GM18858 (cell line): Measurements from ENCODE around the gene GCNT2.
"Not testable (repeated sequence)": the region's sequence is repeated elsewhere in the genome, so short reads cannot be mapped to it uniquely, and the experiment has no call there.

Experiments used
- ATAC-seq: cut with Tn5 transposase; IDR thresholded peaks from one replicate; pipeline ENCODE4 v1.9.1; 2021; ENCODE audit not compliant: unreplicated experiment

Gene GCNT2

DNA sequence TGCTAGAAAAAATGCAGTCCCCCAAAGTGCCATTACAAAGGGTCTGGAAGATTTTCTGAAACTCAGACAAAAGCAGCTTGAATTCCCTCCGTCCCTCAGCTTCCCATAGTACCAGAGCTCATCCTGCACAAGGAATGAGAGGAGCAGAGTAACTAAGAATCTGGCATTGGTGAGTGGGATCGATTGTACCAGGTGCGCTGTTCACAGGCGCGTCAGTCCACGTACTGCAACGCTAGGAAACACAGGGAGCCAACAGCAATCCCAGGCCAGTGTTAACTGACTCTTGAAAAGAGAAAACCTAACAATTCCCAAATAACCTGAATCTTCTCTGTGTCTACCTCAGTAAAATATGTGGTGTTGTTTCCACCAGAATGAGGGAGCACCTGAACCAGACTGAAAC lies 77.9 kb downstream of the GCNT2 start:
- no peak for ATAC-seq

DNA sequence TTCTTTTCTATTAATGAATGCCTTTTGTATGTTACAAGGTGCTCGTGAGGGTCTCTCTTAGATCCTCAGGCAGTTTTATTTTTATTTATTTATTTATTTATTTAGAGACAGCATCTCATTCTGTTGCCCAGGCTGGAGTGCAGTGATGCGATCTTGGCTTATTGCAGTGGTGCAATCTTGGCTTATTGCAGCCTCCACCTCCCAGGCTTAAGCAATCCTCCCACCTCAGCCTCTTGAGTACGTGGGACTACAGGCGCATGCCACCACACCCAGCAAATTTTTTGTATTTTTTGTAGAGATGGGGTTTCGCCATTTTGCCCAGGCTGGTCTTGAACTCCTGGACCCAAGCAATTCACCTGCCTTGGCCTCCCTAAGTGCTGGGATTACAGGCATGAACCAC lies 79.5 kb downstream of the GCNT2 start:
- not testable (repeated sequence) for ATAC-seq

DNA sequence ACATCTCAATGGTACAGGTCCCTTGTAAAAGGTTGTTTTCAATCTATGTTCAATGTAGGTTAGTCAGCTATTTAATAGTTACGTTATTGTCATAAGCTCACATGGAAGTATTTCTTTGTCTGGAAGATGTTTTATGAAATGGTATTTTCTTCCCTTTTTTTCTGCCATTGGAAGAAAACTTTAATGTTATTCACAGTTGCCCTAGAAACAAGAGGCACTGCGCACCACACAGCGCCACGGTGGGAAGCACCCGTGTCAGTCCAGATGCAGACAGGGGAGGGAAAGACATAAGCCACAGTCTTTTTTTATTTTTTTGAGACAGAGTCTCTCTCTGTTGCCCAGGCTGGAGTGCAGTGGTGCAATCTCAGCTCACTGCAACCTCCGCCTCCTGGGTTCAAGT lies 82.1 kb downstream of the GCNT2 start:
- no peak for ATAC-seq

DNA sequence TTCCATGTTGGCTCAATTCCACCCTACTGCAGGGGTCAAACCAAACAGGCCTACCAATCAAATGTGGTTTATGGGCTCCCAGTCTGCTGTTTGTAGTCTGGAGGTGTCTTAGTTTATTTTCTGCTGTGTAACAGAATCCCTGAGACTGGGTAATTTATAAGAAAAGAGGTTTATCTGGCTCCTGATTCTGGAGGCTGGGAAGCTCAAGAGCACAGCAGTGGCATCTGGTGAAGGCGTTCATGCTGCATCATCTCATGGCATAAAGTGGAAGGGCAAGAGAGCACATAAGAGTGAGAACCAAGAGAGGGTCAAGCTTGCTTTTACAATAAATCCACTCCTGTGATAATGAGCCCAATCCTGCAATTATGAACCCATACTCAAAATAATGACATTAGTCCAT lies 87.9 kb downstream of the GCNT2 start:
- no peak for ATAC-seq

DNA sequence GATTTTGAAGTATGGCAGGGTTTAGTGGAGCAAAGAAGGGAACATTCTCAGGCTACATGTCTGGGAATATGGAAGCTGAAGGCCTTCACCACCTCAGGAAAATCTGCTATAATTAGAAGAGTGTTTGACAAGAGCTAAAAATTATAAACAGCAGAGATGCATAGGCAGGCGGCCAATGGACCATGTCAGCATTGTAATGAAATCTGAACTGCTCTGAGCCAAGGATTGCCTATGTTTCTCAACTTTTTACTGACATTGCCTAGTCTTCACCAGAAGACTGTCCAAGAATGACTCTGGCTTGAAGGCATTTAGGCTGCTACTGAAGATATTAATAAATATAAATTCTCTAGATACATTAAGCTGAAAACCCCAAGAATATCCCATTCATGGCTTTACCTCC lies 89.1 kb downstream of the GCNT2 start:
- no peak for ATAC-seq

DNA sequence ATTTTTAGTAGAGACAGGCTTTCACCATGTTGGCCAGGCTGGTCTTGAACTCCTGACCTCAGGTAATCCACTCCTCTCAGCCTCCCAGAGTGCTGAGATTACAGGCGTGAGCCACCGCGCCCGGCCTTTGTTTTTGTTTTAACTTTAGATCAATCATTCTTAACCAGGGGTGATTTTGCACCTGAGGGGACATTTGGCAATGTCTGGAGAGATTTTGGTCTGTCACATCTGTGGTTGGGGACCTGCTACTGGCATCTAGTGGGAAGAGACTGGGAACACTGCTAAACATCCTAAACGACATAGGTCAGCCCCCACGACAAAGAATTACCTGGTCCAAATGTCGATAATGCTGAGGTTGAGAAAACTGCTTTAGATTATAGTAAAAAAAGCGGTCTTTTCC lies 91.0 kb downstream of the GCNT2 start:
- no peak for ATAC-seq

DNA sequence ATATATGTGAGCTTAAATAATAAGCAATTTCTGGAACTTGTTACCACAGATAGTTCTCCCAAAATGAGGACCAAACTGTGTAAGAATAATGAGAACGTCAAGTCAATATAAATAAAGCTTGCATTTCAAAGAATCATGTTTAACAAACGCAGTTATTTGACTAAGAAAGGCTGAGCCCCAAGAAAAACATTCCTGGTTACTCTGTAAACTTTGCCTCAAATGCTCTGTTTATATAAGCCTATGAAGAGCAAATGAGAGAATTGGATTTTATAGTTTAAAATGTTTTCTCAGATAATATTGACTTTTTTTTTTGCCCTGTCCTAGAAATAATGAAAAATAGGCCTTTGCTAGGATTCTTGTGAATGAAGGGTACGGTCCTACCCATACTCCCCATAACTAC lies 91.9 kb downstream of the GCNT2 start:
- no peak for ATAC-seq

DNA sequence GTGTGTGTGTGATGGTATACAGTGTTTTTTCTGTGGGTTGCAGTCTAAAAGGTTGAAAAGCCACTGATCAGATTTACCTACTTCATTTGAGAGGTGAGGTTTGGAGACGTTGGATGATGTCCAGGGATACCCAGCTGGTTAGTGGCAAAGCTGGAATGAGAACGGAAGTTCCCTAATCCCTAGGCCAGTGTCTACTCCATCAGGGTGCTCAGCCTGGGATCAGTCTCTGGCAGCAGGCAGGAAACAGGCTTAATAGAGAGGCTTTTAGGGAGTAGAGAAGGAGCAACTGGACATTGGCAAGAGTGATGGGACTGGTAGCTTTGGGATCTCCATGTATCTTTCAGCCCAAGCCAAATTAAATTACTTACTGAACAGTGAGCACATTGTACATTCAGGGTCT lies 92.6 kb downstream of the GCNT2 start:
- no peak for ATAC-seq

DNA sequence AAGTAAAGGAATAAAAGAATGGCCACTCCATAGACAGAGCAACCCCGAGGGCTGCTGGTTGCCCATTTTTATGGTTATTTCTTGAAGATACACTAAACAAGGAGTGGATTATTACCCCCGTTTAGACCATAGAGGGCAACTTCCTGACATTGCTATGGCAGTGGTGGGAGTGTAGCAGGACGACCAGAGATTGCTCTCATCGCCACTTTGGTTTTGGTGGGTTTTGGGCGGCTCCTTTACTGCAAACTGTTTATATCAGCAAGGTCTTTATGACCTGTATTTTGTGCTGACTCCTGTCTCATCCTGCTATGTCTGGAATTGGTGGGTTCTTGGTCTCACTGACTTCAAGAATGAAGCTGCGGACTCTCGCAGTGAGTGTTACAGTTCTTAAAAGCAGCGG lies 94.5 kb downstream of the GCNT2 start:
- ATAC-seq: no peak

DNA sequence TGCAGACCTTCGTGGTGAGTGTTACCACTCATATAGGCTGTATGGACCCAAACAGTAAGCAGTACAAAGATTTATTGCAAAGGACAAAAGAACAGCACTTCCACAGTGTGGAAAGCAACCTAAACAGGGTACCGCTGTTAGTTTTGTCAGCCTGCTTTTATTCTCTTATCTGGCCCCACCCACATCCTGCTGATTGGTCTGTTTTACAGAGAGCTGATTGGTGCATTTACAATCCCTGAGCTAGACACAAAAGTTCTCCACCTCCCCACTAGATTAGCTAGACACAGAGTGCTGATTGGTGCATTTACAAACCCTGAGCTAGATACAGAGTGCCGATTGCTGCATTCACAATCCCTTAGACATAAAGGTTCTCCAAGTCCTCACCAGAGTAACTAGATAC lies 95.1 kb downstream of the GCNT2 start:
- ATAC-seq: not testable (repeated sequence)

DNA sequence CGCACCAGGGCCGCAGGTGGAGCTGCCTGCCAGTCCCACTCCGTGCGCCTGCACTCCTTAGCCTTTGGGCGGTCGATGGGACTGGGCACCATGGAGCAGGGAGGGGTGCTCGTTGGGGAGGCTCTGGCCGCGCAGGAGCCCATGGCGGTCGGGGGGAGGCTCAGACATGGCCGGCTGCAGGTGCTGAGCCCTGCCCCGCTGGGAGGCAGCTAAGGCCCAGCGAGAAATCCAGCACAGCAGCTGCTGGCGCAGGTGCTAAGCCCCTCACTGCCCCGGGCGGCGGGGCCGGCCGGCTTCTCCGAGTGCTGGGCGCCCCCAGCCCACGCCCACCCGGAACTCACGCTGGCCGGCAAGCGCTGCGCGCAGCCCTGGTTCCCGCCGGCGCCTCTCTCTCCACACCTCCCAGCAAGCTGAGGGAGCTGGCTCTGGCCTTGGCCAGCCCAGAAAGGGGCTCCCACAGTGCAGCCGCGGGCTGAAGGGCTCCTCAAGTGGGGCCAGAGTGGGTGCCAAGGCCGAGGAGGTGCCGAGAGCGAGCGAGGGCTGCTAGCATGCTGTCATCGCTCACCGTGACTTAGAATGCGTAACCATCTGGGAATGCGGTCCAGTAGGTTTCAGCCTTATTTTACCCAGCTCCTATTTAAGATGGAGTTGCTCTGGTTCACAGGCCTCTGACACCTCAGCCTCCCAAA lies 96.0 kb downstream of the GCNT2 start:
- no peak for ATAC-seq

DNA sequence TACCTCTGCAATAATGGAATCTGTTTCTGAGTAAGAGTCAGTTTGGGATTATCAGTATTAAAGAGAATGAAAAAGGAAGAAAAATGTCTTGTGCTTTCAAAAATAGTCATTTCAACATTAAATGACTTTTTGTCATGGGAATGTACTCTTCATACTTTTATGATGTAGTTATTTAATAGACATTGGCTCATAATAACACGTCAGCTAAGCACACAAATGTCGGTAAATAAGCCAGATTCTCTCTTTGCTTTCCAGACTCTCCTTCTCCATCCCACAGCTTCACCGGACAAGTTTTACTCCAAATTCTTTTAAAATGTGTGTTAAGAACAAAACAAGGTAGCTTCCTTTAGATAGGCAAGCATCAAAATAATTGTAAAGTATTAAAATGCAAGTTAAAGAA lies 97.3 kb downstream of the GCNT2 start:
- no peak for ATAC-seq

DNA sequence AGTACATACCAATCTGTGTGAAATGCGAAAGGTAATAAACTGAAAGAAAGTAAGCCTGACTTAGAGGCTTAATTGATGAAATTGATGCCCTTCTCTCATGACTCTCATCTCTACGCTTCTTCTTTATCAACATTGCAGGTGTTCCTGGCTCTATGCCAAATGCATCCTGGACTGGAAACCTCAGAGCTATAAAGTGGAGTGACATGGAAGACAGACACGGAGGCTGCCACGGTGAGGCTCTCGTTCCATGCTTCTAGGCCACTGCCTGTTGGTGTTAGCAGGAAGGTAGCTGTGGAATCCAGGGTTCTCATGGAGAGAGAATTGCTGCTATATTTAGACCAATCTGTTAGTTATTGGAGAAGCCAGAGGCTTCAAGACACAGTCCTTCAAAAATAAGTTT lies 100.1 kb downstream of the GCNT2 start:
- ATAC-seq: no peak

DNA sequence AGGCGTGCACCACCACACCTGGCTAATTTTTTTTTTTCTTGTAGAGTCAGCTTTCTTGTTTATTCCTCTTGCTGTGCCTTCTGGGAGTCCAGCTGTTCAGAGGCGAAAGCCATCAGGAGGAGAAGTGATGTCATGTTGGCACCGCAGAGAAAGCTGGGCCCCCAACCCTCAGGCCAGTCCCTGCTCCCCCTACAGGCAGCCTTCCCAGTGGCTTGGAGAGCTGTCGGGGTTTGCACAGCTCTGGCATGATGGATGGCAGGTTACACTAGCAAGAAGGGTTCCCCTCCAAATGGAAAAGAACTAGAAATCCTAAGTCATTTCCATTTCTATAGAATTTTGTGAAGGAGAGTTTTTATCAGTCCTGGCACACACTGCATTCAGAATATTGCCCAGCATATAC lies 100.7 kb downstream of the GCNT2 start:
- ATAC-seq: no peak

DNA sequence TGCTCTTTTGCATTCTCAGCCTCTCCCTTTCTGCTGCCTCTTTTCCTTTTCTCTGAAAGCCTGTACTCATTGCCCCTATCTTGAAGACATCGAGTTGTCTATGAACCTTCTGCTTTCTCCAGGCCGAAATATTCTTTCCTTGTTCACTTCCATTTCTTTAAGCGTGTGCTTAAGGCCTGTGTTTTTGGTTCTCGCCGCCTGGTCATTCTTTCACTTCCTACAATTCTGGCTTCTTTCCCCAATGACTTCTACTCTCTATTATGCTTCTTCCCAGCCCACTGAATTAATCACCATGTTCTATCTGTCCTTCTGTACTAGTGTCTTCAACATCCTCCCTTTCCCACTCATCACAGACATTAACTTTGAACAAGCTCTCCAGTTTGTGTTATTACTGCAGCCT lies 103.7 kb downstream of the GCNT2 start:
- no peak for ATAC-seq

DNA sequence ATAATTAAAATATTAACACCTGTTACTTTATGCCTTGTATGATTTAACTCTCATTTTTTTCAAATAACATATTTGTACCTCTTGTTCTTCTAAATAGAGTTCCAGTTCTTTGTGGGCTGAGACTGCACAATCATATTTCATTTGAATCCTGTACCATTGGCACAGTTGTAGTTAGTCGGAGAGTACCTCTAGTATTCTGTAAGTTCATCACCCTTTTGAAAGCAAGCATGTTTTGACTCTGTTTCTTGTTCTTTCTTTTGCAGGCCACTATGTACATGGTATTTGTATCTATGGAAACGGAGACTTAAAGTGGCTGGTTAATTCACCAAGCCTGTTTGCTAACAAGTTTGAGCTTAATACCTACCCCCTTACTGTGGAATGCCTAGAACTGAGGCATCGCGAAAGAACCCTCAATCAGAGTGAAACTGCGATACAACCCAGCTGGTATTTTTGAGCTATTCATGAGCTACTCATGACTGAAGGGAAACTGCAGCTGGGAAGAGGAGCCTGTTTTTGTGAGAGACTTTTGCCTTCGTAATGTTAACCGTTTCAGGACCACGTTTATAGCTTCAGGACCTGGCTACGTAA lies 105.1 kb downstream of the GCNT2 start:
- ATAC-seq: no peak

DNA sequence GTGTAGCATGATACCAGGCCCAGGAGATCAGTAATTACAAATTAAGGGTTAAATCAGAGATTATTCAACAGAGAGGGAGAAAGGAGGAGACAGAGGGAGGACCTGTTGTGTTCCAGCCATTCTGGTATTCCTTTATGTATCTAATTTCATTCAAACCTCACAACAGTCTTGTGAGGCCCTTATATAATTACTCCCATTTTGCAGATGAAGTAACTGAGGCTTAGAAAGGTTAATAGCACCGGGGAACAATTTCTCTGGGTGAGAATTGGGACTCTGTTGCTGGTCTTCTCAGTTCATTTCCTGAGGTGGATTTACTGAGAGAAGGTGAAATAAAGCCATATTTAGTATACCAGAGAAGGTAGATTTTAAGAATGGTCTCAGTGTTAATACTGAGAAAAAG lies 106.6 kb downstream of the GCNT2 start:
- ATAC-seq: no peak

DNA sequence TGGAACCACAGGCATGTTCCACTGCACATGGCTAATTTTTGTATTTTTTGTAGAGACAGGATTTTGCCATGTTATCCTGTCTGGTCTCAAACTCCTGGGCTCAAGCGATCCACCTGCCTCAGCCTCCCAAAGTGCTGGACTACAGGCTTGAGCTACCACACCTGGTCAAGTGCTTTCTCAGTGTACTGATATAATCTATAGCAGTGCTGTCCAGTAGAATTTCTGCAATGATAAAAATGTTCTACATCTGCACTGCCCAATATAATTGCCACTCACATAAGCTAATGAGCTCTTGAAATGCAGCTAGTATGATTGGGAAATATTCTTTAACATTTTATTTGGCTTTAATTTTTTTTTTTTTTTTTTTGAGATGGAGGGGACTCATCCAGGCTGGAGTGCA lies 109.0 kb downstream of the GCNT2 start:
- ATAC-seq: no peak

DNA sequence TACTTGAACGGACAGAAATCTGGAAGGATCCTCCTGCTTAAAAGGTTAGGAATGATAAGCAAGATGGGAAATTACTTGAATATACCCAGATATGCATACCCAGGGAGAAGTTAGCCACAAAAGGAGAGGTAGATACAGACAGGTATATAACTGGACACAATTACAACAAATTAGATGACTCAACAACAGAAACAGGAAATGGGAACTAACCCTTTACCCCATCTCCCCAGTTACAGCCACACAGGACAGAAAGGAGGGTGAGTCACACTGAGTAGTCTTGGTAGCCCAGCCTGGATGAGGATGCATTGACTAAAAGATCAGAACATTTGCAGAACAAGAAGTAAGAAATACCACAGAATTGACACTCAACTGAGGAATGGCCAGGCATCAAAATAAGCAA lies 112.1 kb downstream of the GCNT2 start:
- ATAC-seq: peak; percentile 98

DNA sequence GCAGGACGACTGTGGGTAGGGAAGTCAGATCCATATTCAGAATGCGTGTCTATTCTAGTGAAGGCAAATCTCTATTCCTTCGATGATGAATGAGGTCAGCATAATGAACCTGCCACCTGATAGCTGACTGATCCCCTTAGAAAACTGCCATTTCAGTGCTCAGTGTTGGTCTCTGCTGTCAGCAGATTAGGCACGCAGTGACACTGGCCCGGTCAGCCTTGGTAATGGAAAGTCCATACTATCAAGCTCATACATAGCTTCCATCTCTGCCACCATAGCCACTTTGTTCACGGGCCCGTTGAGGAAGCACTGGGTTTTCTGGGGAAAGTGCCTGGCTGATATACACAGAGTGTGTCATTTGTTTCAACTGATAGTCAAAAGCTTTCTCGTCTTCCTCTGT lies 119.3 kb downstream of the GCNT2 start:
- ATAC-seq: no peak

DNA sequence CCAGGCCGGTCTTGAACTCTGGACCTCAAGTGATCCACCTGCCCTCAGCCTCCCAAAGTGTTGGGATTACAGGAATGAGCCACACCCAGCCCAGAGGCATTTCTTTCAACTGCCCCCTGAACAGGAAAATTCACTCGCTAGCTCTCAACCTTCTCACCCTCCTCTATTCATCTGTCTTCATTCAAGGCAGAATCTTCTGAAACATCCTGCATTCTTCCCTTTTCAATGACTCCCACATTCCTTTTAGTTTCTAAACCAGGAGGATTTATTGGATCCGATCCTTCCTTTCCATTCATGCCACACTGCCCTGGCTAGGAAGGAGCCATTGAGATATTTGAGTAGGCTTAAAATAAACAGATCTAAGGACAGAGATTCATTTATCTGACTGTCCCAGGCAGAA lies 120.4 kb downstream of the GCNT2 start:
- no peak for ATAC-seq

DNA sequence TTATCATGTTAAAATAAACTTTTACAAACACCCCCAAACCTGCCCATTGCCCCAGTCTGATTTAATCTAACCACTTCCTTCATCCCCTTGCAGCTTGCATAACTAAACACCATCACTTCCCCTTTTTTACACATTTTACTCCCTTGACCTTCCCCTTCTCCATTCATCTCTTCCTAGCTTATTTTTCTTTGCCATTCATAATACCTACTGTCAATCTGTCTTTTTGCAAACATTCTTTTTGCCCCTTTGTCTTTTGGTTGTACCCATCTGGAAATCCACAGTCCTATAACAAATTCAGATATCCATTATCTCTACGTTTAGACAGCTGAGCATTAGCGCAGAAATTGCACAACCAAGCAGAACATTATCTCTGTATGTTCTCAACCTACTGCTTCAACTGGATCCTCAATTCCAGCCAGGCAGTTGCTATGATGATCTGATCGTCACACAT lies 122.1 kb downstream of the GCNT2 start:
- ATAC-seq: peak; percentile 95

DNA sequence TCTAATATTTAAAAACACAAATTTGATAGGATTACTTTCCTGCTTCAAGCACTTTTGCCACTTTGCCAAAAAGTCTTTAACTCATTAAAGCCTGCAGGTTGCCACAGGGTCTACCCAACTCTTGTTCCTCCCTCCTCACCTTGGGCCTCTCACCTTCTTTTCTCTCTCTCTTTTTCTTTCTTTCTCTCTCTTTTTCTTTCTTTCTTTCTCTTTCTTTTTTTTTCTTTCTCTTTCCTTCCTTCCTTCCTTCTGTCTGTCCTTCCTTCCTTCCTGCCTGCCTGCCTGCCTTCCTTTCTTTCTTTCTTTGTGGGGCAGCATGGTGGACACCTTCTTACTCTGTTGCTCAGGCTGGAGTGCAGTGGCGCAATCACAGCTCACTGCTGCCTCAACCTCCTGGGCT lies 123.1 kb downstream of the GCNT2 start:
- ATAC-seq: no peak
